ENCODE results near the gene PKDREJ.
"Not testable (repeated sequence)": the region's sequence is repeated elsewhere in the genome, so short reads cannot be mapped to it uniquely, and the experiment has no call there.

GRCh38 chr22:46264520-46264919 is 1.4 kb upstream of the PKDREJ start:
- not testable (repeated sequence) for TF ChIP-seq CTCF, POLR2AphosphoS5, POLR2A (IDR thresholded peaks at IDR 0.05)
